Rectal smooth muscle tissue (tissue), 1 donor: ENCODE measurements around the gene CDH3.

Source experiments
- H3K27ac ChIP-seq: one replicate; pipeline ENCODE4 v1.7.0; 2013; ENCODE audit warnings: low read depth, low read length, inconsistent platforms
- H3K27me3 ChIP-seq: one replicate; pipeline ENCODE4 v1.7.0; 2013; ENCODE audit warnings: low read length; ENCODE audit not compliant: control insufficient read depth, insufficient read depth
- H3K36me3 ChIP-seq: one replicate; pipeline ENCODE4 v1.7.0; 2013; ENCODE audit warnings: low read length; ENCODE audit not compliant: control insufficient read depth, insufficient read depth
- H3K4me1 ChIP-seq: one replicate; pipeline ENCODE4 v1.7.0; 2013; ENCODE audit warnings: low read length; ENCODE audit not compliant: control insufficient read depth, insufficient read depth
- H3K4me3 ChIP-seq: one replicate; pipeline ENCODE4 v1.7.0; 2013; ENCODE audit warnings: low read length
- H3K9ac ChIP-seq: one replicate; pipeline ENCODE4 v1.7.0; 2013; ENCODE audit warnings: low read length

CDH3 gene

GRCh38 chr16:68686905-68687304 is 41.8 kb downstream of the CDH3 start:
- Histone ChIP-seq H3K27me3 (no peaks in the 10 kb centered on the region), H3K4me3 (no peak overlapping the region), H3K9ac (no peak overlapping the region), H3K27ac (no peak overlapping the region), H3K36me3 (no peaks in the 10 kb centered on the region), H3K4me1 (no peaks in the 10 kb centered on the region)

- H3K27ac ChIP-seq = no peak overlapping the region
- H3K4me1 ChIP-seq = no peaks in the 10 kb centered on the region
- no peak overlapping the region for H3K4me3 ChIP-seq
- H3K36me3 ChIP-seq = no peaks in the 10 kb centered on the region
- no peak overlapping the region for H3K9ac ChIP-seq
- H3K27me3 ChIP-seq = no peaks in the 10 kb centered on the region
These were observed 44.8 kb downstream of the CDH3 start for GRCh38 chr16:68689921-68690320.

GRCh38 chr16:68695575-68695974 is 50.5 kb downstream of the CDH3 start:
- no peak overlapping the region for H3K4me3 ChIP-seq
- no peaks in the 10 kb centered on the region for H3K36me3 ChIP-seq
- H3K27me3 ChIP-seq = no peaks in the 10 kb centered on the region
- H3K27ac ChIP-seq = no peak overlapping the region
- no peak overlapping the region for H3K9ac ChIP-seq
- no peaks in the 10 kb centered on the region for H3K4me1 ChIP-seq

- Histone ChIP-seq H3K36me3 (no peaks in the 10 kb centered on the region), H3K4me3 (no peak overlapping the region), H3K27me3 (no peaks in the 10 kb centered on the region), H3K9ac (no peak overlapping the region), H3K27ac (no peak overlapping the region), H3K4me1 (no peaks in the 10 kb centered on the region)
These were observed 51.4 kb downstream of the CDH3 start for GRCh38 chr16:68696514-68696913.

- H3K9ac ChIP-seq = no peak overlapping the region
- H3K27me3 ChIP-seq = no peaks in the 10 kb centered on the region
- H3K36me3 ChIP-seq = no peaks in the 10 kb centered on the region
- H3K27ac ChIP-seq = no peak overlapping the region
- H3K4me3 ChIP-seq = no peak overlapping the region
- no peaks in the 10 kb centered on the region for H3K4me1 ChIP-seq
These were observed 53.0 kb downstream of the CDH3 start for GRCh38 chr16:68698091-68698490.

GRCh38 chr16:68700120-68700519 is 55.0 kb downstream of the CDH3 start:
- H3K27me3 ChIP-seq = no peaks in the 10 kb centered on the region
- no peaks in the 10 kb centered on the region for H3K36me3 ChIP-seq
- H3K4me1 ChIP-seq = no peaks in the 10 kb centered on the region
- H3K9ac ChIP-seq = no peak overlapping the region
- no peak overlapping the region for H3K4me3 ChIP-seq
- H3K27ac ChIP-seq = no peak overlapping the region

GRCh38 chr16:68700831-68701230 is 55.7 kb downstream of the CDH3 start:
- H3K4me1 ChIP-seq = no peaks in the 10 kb centered on the region
- no peaks in the 10 kb centered on the region for H3K36me3 ChIP-seq
- no peak overlapping the region for H3K27ac ChIP-seq
- H3K4me3 ChIP-seq = no peak overlapping the region
- H3K27me3 ChIP-seq = no peaks in the 10 kb centered on the region
- no peak overlapping the region for H3K9ac ChIP-seq

GRCh38 chr16:68704232-68704867 is 59.2 kb downstream of the CDH3 start:
- no peak overlapping the region for H3K27ac ChIP-seq
- H3K9ac ChIP-seq = no peak overlapping the region
- H3K27me3 ChIP-seq = no peaks in the 10 kb centered on the region
- H3K4me3 ChIP-seq = no peak overlapping the region
- H3K4me1 ChIP-seq = no peaks in the 10 kb centered on the region
- H3K36me3 ChIP-seq = no peaks in the 10 kb centered on the region

GRCh38 chr16:68707340-68708152 is 62.4 kb downstream of the CDH3 start:
- Histone ChIP-seq H3K36me3 (no peaks in the 10 kb centered on the region), H3K4me3 (no peak overlapping the region), H3K27ac (no peak overlapping the region), H3K4me1 (no peaks in the 10 kb centered on the region), H3K9ac (no peak overlapping the region), H3K27me3 (no peaks in the 10 kb centered on the region)

GRCh38 chr16:68710211-68710610 is 65.1 kb downstream of the CDH3 start:
- Histone ChIP-seq H3K9ac (no peak overlapping the region), H3K27ac (no peak overlapping the region), H3K27me3 (no peaks in the 10 kb centered on the region), H3K4me3 (no peak overlapping the region), H3K4me1 (no peaks in the 10 kb centered on the region), H3K36me3 (no peaks in the 10 kb centered on the region)

GRCh38 chr16:68711421-68712139 is 66.5 kb downstream of the CDH3 start:
- H3K27me3 ChIP-seq = no peaks in the 10 kb centered on the region
- no peak overlapping the region for H3K27ac ChIP-seq
- H3K9ac ChIP-seq = no peak overlapping the region
- no peaks in the 10 kb centered on the region for H3K36me3 ChIP-seq
- no peaks in the 10 kb centered on the region for H3K4me1 ChIP-seq
- H3K4me3 ChIP-seq = no peak overlapping the region

- Histone ChIP-seq H3K4me1 (no peaks in the 10 kb centered on the region), H3K36me3 (no peaks in the 10 kb centered on the region), H3K27me3 (no peaks in the 10 kb centered on the region), H3K9ac (no peak overlapping the region), H3K4me3 (no peak overlapping the region), H3K27ac (no peak overlapping the region)
These were observed 68.3 kb downstream of the CDH3 start for GRCh38 chr16:68713361-68713760.
